GM21381 (cell line): Measurements from ENCODE around the gene MYO10.

Source experiments
- ATAC-seq: cut with Tn5 transposase; IDR thresholded peaks from one replicate; pipeline ENCODE4 v1.9.1; 2021; ENCODE audit warnings: mild to moderate bottlenecking, moderate library complexity; ENCODE audit not compliant: unreplicated experiment

The MYO10 gene

GRCh38 chr5:16918156-16918555, 17.9 kb downstream of the MYO10 start:
- no peak for ATAC-seq

GRCh38 chr5:16916262-16916878, 19.7 kb downstream of the MYO10 start:
- ATAC-seq = no peak

GRCh38 chr5:16914584-16914983, 21.5 kb downstream of the MYO10 start:
- ATAC-seq = no peak

- ATAC-seq = no peak
These were observed 22.0 kb downstream of the MYO10 start for GRCh38 chr5:16914108-16914435.

GRCh38 chr5:16913187-16914107, 22.6 kb downstream of the MYO10 start:
- ATAC-seq = no peak

GRCh38 chr5:16912080-16912479, 24.0 kb downstream of the MYO10 start:
- no peak for ATAC-seq

GRCh38 chr5:16909464-16909863, 26.6 kb downstream of the MYO10 start:
- ATAC-seq = no peak

- no peak for ATAC-seq
These were observed 28.8 kb downstream of the MYO10 start for GRCh38 chr5:16907270-16907669.

- ATAC-seq = no peak
These were observed 29.8 kb downstream of the MYO10 start for GRCh38 chr5:16906255-16906654.

- ATAC-seq = no peak
These were observed 32.4 kb downstream of the MYO10 start for GRCh38 chr5:16903480-16904300.

GRCh38 chr5:16902846-16903245, 33.2 kb downstream of the MYO10 start:
- no peak for ATAC-seq

GRCh38 chr5:16901021-16901644, 35.0 kb downstream of the MYO10 start:
- ATAC-seq = no peak

GRCh38 chr5:16899171-16899570, 36.9 kb downstream of the MYO10 start:
- ATAC-seq = no peak

GRCh38 chr5:16897800-16898199, 38.3 kb downstream of the MYO10 start:
- no peak for ATAC-seq

GRCh38 chr5:16897284-16897704, 38.8 kb downstream of the MYO10 start:
- ATAC-seq = no peak

- ATAC-seq = no peak
These were observed 39.3 kb downstream of the MYO10 start for GRCh38 chr5:16896767-16897166.

- no peak for ATAC-seq
These were observed 41.6 kb downstream of the MYO10 start for GRCh38 chr5:16894236-16895057.

GRCh38 chr5:16891033-16891432, 45.1 kb downstream of the MYO10 start:
- no peak for ATAC-seq

GRCh38 chr5:16889972-16890519, 46.0 kb downstream of the MYO10 start:
- ATAC-seq = no peak
